GM12878 (cell line): ENCODE data around the gene SLC66A1. TPM values are rescaled to one million over a fixed set of nuclear protein-coding genes. Genes with fewer than 3 reads are reported as not detected.

ENCODE experiments used
- CBX3 ChIP-seq: fragments of 200-600 bp; sonication (generic); IDR thresholded peaks from 2 replicates; pipeline ENCODE4 v1.6.1; 2016; ENCODE audit warnings: low read depth, borderline replicate concordance
- DPF2 ChIP-seq: fragments of 450-650 bp; IDR thresholded peaks from 2 replicates; pipeline ENCODE4 v1.6.1; 2017; ENCODE audit warnings: mild to moderate bottlenecking
- HDGF ChIP-seq: fragments of 450-650 bp; IDR thresholded peaks from 2 replicates; pipeline ENCODE4 v1.6.1; 2016; ENCODE audit warnings: antibody characterized with exemption
- IKZF1 ChIP-seq: fragments of 450-650 bp; conservative IDR thresholded peaks from 2 replicates; pipeline ENCODE4 v1.6.1; 2017; ENCODE audit warnings: antibody characterized with exemption, mild to moderate bottlenecking
- LARP7 ChIP-seq: fragments of 450-650 bp; IDR thresholded peaks from 2 replicates; pipeline ENCODE4 v1.6.1; 2017; ENCODE audit warnings: mild to moderate bottlenecking
- NFYA ChIP-seq: IDR thresholded peaks from 2 replicates; pipeline ENCODE4 v1.6.1; 2011; ENCODE audit warnings: low read depth, mild to moderate bottlenecking, low read length, improper control_type of control experiment, borderline replicate concordance
- SREBF2 ChIP-seq: IDR thresholded peaks from 2 replicates; pipeline ENCODE4 v1.6.1; 2012; ENCODE audit warnings: mild to moderate bottlenecking, low read length
- TCF3 ChIP-seq: IDR thresholded peaks from 2 replicates; pipeline ENCODE4 v1.6.1; 2012; ENCODE audit warnings: low read depth, mild to moderate bottlenecking, low read length, borderline replicate concordance; ENCODE audit not compliant: insufficient read depth
- ZNF217 ChIP-seq: fragments of 450-650 bp; IDR thresholded peaks from 2 replicates; pipeline ENCODE4 v1.6.1; 2017; ENCODE audit warnings: antibody characterized with exemption, mild to moderate bottlenecking
- polyA plus RNA-seq, 11 experiments: library from polyadenylated mRNA; depleted of rRNA in 4 of 11; unstranded in 6 of 11; stranded (reverse) in 5 of 11; fragments of >200 nt; fragmentation: Nextera tagmentation in 4 of 11; fragmentation: Illumina TruSeq in 1 of 11; extraction: Ambion mirVana in 4 of 11; extraction: Trizol in 1 of 11; gene quantifications; 1 replicate in 1 of 11; 2 replicates in 10 of 11; pipeline versions ENCODE4 v1.2.1 to v1.2.3, GENCODE V29; 2011 to 2016; ENCODE audit warnings: inconsistent platforms in 2 of 11, missing spikeins in 2 of 11, low read depth in 1 of 11
- total RNA-seq, 4 experiments: library from RNA; depleted of rRNA in 3 of 4; stranded (reverse); fragments of >200 nt in 3 of 4; fragmentation: Illumina TruSeq in 1 of 4; extraction: Trizol in 1 of 4; gene quantifications; 2 replicates each; pipeline versions ENCODE4 v1.2.1 to v1.2.3, GENCODE V29; 2013 to 2021
- TF ChIP-seq, protein P1 (sequence below): IDR thresholded peaks from 2 replicates; pipeline ENCODE4 v1.6.1; 2012; ENCODE audit warnings: low read depth, low read length, improper control_type of control experiment
- TF ChIP-seq, protein P2 (sequence below): fragments of 450-650 bp; formaldehyde crosslinking; IDR thresholded peaks from 2 replicates; pipeline ENCODE4 v1.4.0; 2022; ENCODE audit warnings: mild to moderate bottlenecking, moderate library complexity
- TF ChIP-seq, protein P3 (sequence below): fragments of 450-650 bp; IDR thresholded peaks from 2 replicates; pipeline ENCODE4 v1.6.1; 2017; ENCODE audit warnings: borderline replicate concordance
- TF ChIP-seq, protein P4 (sequence below): fragments of 450-650 bp; IDR thresholded peaks from 2 replicates; pipeline ENCODE4 v1.6.1; 2017; ENCODE audit warnings: mild to moderate bottlenecking, moderate library complexity
- TF ChIP-seq, protein P5 (sequence below): fragments of 450-650 bp; IDR thresholded peaks from 2 replicates; pipeline ENCODE4 v1.6.1; 2016; ENCODE audit warnings: mild to moderate bottlenecking
- TF ChIP-seq, protein P6 (sequence below): fragments of 450-650 bp; conservative IDR thresholded peaks from 2 replicates; pipeline ENCODE4 v1.6.1; 2017; ENCODE audit warnings: mild to moderate bottlenecking, moderate library complexity

SLC66A1 gene
- total and polyA plus RNA-seq, 10 of the 15 experiments (the other 5 are each of a cell fraction or from before 2014, with no cell fraction given), result 0.58 to 22.0 (median 10.2) TPM

GRCh38 chr1:19311931-19312781, at the start of gene SLC66A1, which contains the start of gene AKR7A2 (continued):
- TF ChIP-seq, protein P1, sequence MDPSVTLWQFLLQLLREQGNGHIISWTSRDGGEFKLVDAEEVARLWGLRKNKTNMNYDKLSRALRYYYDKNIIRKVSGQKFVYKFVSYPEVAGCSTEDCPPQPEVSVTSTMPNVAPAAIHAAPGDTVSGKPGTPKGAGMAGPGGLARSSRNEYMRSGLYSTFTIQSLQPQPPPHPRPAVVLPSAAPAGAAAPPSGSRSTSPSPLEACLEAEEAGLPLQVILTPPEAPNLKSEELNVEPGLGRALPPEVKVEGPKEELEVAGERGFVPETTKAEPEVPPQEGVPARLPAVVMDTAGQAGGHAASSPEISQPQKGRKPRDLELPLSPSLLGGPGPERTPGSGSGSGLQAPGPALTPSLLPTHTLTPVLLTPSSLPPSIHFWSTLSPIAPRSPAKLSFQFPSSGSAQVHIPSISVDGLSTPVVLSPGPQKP, result no peak
- TF ChIP-seq, protein P2, sequence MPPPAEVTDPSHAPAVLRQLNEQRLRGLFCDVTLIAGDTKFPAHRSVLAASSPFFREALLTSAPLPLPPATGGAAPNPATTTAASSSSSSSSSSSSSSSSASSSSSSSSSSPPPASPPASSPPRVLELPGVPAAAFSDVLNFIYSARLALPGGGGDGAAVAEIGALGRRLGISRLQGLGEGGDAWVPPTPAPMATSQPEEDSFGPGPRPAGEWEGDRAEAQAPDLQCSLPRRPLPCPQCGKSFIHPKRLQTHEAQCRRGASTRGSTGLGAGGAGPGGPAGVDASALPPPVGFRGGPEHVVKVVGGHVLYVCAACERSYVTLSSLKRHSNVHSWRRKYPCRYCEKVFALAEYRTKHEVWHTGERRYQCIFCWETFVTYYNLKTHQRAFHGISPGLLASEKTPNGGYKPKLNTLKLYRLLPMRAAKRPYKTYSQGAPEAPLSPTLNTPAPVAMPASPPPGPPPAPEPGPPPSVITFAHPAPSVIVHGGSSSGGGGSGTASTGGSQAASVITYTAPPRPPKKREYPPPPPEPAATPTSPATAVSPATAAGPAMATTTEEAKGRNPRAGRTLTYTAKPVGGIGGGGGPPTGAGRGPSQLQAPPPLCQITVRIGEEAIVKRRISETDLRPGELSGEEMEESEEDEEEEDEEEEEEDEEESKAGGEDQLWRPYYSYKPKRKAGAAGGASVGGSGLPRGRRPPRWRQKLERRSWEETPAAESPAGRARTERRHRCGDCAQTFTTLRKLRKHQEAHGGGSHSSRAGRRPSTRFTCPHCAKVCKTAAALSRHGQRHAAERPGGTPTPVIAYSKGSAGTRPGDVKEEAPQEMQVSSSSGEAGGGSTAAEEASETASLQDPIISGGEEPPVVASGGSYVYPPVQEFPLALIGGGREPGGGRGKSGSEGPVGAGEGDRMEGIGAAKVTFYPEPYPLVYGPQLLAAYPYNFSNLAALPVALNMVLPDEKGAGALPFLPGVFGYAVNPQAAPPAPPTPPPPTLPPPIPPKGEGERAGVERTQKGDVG (CRISPR knock-in tag), result no peak
- peak; percentile 66 for TF ChIP-seq DPF2
- TF ChIP-seq, protein P3, sequence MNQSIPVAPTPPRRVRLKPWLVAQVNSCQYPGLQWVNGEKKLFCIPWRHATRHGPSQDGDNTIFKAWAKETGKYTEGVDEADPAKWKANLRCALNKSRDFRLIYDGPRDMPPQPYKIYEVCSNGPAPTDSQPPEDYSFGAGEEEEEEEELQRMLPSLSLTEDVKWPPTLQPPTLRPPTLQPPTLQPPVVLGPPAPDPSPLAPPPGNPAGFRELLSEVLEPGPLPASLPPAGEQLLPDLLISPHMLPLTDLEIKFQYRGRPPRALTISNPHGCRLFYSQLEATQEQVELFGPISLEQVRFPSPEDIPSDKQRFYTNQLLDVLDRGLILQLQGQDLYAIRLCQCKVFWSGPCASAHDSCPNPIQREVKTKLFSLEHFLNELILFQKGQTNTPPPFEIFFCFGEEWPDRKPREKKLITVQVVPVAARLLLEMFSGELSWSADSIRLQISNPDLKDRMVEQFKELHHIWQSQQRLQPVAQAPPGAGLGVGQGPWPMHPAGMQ, result no peak
- TF ChIP-seq IKZF1, result peak; percentile 79
- 0 out of 2 replicates have a peak, but pooled peaks have one; percentile 8 for TF ChIP-seq TCF3
- TF ChIP-seq, protein P4, sequence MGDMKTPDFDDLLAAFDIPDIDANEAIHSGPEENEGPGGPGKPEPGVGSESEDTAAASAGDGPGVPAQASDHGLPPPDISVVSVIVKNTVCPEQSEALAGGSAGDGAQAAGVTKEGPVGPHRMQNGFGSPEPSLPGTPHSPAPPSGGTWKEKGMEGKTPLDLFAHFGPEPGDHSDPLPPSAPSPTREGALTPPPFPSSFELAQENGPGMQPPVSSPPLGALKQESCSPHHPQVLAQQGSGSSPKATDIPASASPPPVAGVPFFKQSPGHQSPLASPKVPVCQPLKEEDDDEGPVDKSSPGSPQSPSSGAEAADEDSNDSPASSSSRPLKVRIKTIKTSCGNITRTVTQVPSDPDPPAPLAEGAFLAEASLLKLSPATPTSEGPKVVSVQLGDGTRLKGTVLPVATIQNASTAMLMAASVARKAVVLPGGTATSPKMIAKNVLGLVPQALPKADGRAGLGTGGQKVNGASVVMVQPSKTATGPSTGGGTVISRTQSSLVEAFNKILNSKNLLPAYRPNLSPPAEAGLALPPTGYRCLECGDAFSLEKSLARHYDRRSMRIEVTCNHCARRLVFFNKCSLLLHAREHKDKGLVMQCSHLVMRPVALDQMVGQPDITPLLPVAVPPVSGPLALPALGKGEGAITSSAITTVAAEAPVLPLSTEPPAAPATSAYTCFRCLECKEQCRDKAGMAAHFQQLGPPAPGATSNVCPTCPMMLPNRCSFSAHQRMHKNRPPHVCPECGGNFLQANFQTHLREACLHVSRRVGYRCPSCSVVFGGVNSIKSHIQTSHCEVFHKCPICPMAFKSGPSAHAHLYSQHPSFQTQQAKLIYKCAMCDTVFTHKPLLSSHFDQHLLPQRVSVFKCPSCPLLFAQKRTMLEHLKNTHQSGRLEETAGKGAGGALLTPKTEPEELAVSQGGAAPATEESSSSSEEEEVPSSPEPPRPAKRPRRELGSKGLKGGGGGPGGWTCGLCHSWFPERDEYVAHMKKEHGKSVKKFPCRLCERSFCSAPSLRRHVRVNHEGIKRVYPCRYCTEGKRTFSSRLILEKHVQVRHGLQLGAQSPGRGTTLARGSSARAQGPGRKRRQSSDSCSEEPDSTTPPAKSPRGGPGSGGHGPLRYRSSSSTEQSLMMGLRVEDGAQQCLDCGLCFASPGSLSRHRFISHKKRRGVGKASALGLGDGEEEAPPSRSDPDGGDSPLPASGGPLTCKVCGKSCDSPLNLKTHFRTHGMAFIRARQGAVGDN, result peak; percentile 69
- TF ChIP-seq NFYA, result no peak
- no peak for TF ChIP-seq CBX3
- no peak for TF ChIP-seq SREBF2
- TF ChIP-seq, protein P5, sequence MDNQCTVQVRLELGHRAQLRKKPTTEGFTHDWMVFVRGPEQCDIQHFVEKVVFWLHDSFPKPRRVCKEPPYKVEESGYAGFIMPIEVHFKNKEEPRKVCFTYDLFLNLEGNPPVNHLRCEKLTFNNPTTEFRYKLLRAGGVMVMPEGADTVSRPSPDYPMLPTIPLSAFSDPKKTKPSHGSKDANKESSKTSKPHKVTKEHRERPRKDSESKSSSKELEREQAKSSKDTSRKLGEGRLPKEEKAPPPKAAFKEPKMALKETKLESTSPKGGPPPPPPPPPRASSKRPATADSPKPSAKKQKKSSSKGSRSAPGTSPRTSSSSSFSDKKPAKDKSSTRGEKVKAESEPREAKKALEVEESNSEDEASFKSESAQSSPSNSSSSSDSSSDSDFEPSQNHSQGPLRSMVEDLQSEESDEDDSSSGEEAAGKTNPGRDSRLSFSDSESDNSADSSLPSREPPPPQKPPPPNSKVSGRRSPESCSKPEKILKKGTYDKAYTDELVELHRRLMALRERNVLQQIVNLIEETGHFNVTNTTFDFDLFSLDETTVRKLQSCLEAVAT, result no peak
- TF ChIP-seq HDGF, result no peak
- TF ChIP-seq LARP7, result peak; percentile 91
- TF ChIP-seq, protein P6, sequence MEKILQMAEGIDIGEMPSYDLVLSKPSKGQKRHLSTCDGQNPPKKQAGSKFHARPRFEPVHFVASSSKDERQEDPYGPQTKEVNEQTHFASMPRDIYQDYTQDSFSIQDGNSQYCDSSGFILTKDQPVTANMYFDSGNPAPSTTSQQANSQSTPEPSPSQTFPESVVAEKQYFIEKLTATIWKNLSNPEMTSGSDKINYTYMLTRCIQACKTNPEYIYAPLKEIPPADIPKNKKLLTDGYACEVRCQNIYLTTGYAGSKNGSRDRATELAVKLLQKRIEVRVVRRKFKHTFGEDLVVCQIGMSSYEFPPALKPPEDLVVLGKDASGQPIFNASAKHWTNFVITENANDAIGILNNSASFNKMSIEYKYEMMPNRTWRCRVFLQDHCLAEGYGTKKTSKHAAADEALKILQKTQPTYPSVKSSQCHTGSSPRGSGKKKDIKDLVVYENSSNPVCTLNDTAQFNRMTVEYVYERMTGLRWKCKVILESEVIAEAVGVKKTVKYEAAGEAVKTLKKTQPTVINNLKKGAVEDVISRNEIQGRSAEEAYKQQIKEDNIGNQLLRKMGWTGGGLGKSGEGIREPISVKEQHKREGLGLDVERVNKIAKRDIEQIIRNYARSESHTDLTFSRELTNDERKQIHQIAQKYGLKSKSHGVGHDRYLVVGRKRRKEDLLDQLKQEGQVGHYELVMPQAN, result peak; percentile 78
- TF ChIP-seq ZNF217, result 0 out of 2 replicates have a peak, but pooled peaks have one; percentile 33
